Gastrocnemius medialis (tissue), 4 donors: ENCODE data around the gene GALNT9.

Experiments used
- CTCF ChIP-seq, 5 experiments: fragments of 450-650 bp in 3 of 5; fragments of 200-600 bp in 2 of 5; sonication (generic) in 2 of 5; IDR thresholded peaks in 4 of 5; conservative IDR thresholded peaks in 1 of 5; 1 replicate in 4 of 5; 2 replicates in 1 of 5; pipeline ENCODE4 v1.5.1; 2016 to 2019; ENCODE audit warnings: antibody characterized with exemption in 5 of 5, mild to moderate bottlenecking in 3 of 5, moderate library complexity in 3 of 5
- POLR2A ChIP-seq, 2 donors: fragments of 450-650 bp; IDR thresholded peaks; one replicate each; pipeline ENCODE4 v1.6.1; 2017; ENCODE audit warnings: antibody characterized with exemption in 2 of 2, mild to moderate bottlenecking in 2 of 2, moderate library complexity in 2 of 2

GRCh38 chr12:132263451-132264049 lies 65.8 kb downstream of the GALNT9 start:
- TF ChIP-seq CTCF (IDR thresholded peaks at IDR 0.05 in 4 of 5, conservative IDR thresholded peaks at IDR 0.05 in 1 of 5): no peak
- no peak for TF ChIP-seq POLR2A (IDR thresholded peaks at IDR 0.05)
